Astrocyte of the spinal cord (primary cell): ENCODE measurements around the gene CAPNS2.

Experiments
- DNase-seq: peaks from one replicate; pipeline ENCODE4 v3.0.0; 2011; ENCODE audit warnings: low read depth, low spot score
- H3K4me3 ChIP-seq: 2 replicates; pipeline ENCODE4 v1.5.1; 2011; ENCODE audit warnings: low read depth, mild to moderate bottlenecking, low read length, moderate library complexity
- in situ Hi-C: cut with HindIII; loops from 2 replicates; pipeline ENCODE4 v1.10.0; 2017; ENCODE audit warnings: low sequenced_read_pairs
- TF ChIP-seq, protein P1 (sequence below): IDR thresholded peaks from 2 replicates; pipeline ENCODE4 v1.5.1; 2012; ENCODE audit warnings: low read depth, mild to moderate bottlenecking, low read length, inconsistent platforms

The CAPNS2 gene

DNA sequence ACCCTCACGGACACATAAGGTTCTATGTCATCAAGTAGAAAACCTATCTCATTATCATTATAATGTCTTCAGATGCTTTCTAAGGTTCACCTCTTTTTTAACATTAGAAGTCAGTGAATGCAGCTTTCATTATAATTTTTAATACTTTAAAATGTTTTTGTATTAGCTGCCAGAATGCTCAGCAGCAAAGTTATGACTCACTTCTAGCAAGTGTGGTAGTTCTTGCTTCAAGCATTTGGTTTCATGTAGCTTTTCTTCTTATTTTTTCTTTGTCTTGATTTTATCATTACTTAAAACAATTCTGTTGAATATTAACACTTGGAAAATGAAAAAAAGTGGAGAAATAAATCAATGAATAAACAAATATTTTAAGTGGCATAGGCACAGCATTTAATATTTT, 34.3 kb upstream of the CAPNS2 start:
- in situ Hi-C loops = no loop called here
- peak; percentile 25 for DNase-seq
- no peak overlapping the region for H3K4me3 ChIP-seq
- TF ChIP-seq, protein P1, sequence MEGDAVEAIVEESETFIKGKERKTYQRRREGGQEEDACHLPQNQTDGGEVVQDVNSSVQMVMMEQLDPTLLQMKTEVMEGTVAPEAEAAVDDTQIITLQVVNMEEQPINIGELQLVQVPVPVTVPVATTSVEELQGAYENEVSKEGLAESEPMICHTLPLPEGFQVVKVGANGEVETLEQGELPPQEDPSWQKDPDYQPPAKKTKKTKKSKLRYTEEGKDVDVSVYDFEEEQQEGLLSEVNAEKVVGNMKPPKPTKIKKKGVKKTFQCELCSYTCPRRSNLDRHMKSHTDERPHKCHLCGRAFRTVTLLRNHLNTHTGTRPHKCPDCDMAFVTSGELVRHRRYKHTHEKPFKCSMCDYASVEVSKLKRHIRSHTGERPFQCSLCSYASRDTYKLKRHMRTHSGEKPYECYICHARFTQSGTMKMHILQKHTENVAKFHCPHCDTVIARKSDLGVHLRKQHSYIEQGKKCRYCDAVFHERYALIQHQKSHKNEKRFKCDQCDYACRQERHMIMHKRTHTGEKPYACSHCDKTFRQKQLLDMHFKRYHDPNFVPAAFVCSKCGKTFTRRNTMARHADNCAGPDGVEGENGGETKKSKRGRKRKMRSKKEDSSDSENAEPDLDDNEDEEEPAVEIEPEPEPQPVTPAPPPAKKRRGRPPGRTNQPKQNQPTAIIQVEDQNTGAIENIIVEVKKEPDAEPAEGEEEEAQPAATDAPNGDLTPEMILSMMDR = no peak

DNA sequence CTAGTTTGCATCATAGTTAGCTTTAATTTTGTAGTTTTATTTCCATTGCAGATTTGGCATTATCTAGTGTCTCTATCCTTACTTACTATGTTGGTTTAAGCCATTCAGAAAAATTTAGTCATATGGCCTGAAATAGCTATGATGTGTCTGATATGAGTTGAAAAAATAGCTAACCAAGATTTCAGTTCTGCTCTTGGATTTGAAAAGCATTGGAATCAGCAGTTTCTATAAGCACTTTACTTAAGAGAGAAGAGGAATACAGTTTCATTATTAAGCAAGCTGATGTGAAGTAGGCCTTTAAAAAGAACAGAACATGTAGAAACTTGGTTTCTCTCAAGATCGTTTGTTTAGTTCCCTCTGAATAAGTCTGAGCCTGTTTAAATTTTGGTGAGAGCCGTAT, 31.7 kb upstream of the CAPNS2 start:
- in situ Hi-C loops = no loop called here
- DNase-seq = no peak
- TF ChIP-seq, protein P1 = no peak
- H3K4me3 ChIP-seq = no peak overlapping the region

GRCh38 chr16:55539049-55539448, 27.4 kb upstream of the CAPNS2 start:
- DNase-seq = no peak
- in situ Hi-C loops = no loop called here
- no peak overlapping the region for H3K4me3 ChIP-seq
- TF ChIP-seq, protein P1 = no peak

- no peak for DNase-seq
- in situ Hi-C loops = no loop called here
- TF ChIP-seq, protein P1 = no peak
- no peak overlapping the region for H3K4me3 ChIP-seq
These were observed 27.0 kb upstream of the CAPNS2 start for GRCh38 chr16:55539488-55539887.

GRCh38 chr16:55540221-55540620, 26.3 kb upstream of the CAPNS2 start:
- in situ Hi-C loops = no loop called here
- no peak overlapping the region for H3K4me3 ChIP-seq
- DNase-seq = no peak
- TF ChIP-seq, protein P1 = no peak

DNA sequence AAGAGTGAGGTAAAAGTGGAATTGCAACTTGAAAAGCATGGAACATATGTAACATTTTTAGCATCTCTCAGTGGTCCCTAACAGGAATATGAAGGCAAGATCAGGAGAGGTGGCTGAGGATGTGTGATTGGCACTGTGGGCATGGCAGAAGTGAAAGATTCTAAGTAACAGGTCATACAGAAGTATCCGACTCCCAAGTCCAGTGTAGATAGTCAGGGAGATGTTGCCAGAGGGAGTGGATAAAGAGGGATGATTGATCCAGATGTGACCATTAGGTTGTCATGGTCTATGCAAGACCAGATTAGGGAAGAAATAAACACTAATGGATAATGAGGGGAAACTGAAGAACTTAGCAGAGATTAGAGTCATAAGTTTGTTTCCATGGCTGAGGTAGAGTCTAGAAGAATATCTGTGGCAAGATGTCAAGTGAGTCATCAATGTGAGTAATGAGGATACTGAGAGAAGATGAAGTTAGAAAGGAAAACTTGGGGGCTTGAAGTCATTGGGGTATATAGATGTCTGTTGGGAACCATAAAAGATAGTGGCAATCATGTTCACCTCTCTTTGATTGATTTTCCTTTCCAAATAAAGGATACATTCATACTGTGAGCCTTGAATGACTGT, 23.9 kb upstream of the CAPNS2 start:
- no peak overlapping the region for H3K4me3 ChIP-seq
- DNase-seq = peak; percentile 78
- in situ Hi-C loops = no loop called here
- TF ChIP-seq, protein P1 = no peak
